Hepatocyte (in vitro differentiated cells): Measurements from ENCODE around the gene FOXO3. TPM values are rescaled to one million over a fixed set of nuclear protein-coding genes. Genes with fewer than 3 reads are reported as not detected.
"Not testable (repeated sequence)": the region's sequence is repeated elsewhere in the genome, so short reads cannot be mapped to it uniquely, and the experiment has no call there.

Experiments used
- DNase-seq: peaks from one replicate; pipeline ENCODE4 v3.0.0-alpha.2; 2016; ENCODE audit warnings: low spot score
- H2AFZ ChIP-seq: fragments of 200-600 bp; sonication (generic); 2 replicates; pipeline ENCODE4 v1.6.0; 2016; ENCODE audit warnings: antibody characterized with exemption, mild to moderate bottlenecking
- H3K27ac ChIP-seq: fragments of 200-600 bp; sonication (generic); 2 replicates; pipeline ENCODE4 v1.5.1; 2016; ENCODE audit warnings: mild to moderate bottlenecking
- H3K27me3 ChIP-seq: fragments of 200-600 bp; sonication (generic); 2 replicates; pipeline ENCODE4 v1.6.1; 2016
- H3K36me3 ChIP-seq: fragments of 200-600 bp; sonication (generic); replicated peaks from 2 replicates; pipeline ENCODE4 v1.5.1; 2016; ENCODE audit warnings: low read depth; ENCODE audit not compliant: insufficient read depth
- H3K4me1 ChIP-seq: fragments of 200-600 bp; sonication (generic); 2 replicates; pipeline ENCODE4 v1.5.1; 2016; ENCODE audit warnings: mild to moderate bottlenecking, moderate library complexity; ENCODE audit not compliant: insufficient read depth
- H3K4me2 ChIP-seq: fragments of 200-600 bp; sonication (generic); 2 replicates; pipeline ENCODE4 v1.6.0; 2016
- H3K4me3 ChIP-seq: fragments of 200-600 bp; sonication (generic); 2 replicates; pipeline ENCODE4 v1.5.1; 2016; ENCODE audit warnings: mild to moderate bottlenecking
- H3K79me2 ChIP-seq: fragments of 200-600 bp; sonication (generic); 2 replicates; pipeline ENCODE4 v1.6.0; 2017; ENCODE audit warnings: mild to moderate bottlenecking
- H3K9me2 ChIP-seq: fragments of 200-600 bp; sonication (generic); replicated peaks from 2 replicates; pipeline ENCODE4 v1.6.0; 2017; ENCODE audit warnings: mild to moderate bottlenecking; ENCODE audit not compliant: insufficient read depth
- H3K9me3 ChIP-seq: fragments of 200-600 bp; sonication (generic); 2 replicates; pipeline ENCODE4 v1.5.1; 2016; ENCODE audit warnings: low read depth, mild to moderate bottlenecking
- H4K20me1 ChIP-seq: fragments of 200-600 bp; sonication (generic); 2 replicates; pipeline ENCODE4 v1.6.0; 2016; ENCODE audit warnings: mild to moderate bottlenecking; ENCODE audit not compliant: insufficient read depth, poor library complexity, severe bottlenecking
- EZH2 ChIP-seq: fragments of 200-600 bp; sonication (generic); IDR thresholded peaks from 2 replicates; pipeline ENCODE4 v1.6.1; 2016; ENCODE audit warnings: antibody characterized with exemption, mild to moderate bottlenecking, borderline replicate concordance
- EZH2phosphoT487 ChIP-seq: fragments of 200-600 bp; sonication (generic); IDR thresholded peaks from one replicate; pipeline ENCODE4 v1.6.1; 2018; ENCODE audit warnings: antibody characterized with exemption, mild to moderate bottlenecking, low read depth, moderate library complexity; ENCODE audit not compliant: unreplicated experiment, severe bottlenecking
- WGBS: methylation state at CpG from one replicate; pipeline ENCODE4 v1.1.6; 2016; ENCODE audit warnings: low lambda C conversion rate; ENCODE audit errors: missing lambda C conversion rate; 5-methylcytosine and 5-hydroxymethylcytosine counted together
- polyA plus RNA-seq: library from polyadenylated mRNA; unstranded; fragments of >200 nt; fragmentation: Nextera tagmentation; extraction: Ambion mirVana; gene quantifications from 2 replicates; pipeline ENCODE4 v1.2.1, GENCODE V29; 2016
- total RNA-seq: library from RNA; depleted of rRNA; stranded (reverse); fragments of >200 nt; gene quantifications from 2 replicates; pipeline ENCODE4 v1.2.3, GENCODE V29; 2014
- TF ChIP-seq, protein P1 (sequence below): fragments of 200-600 bp; sonication (generic); IDR thresholded peaks from 2 replicates; pipeline ENCODE4 v1.5.1; 2016; ENCODE audit warnings: antibody characterized with exemption, mild to moderate bottlenecking; ENCODE audit not compliant: poor library complexity

The FOXO3 gene
- total and polyA plus RNA-seq, 2 experiments from 2014 or later = 44.6 to 54.9 TPM

GRCh38 chr6:108559097-108559883 lies 1.4 kb upstream of the FOXO3 start:
- peak overlapping the region; percentile 94 for H3K4me3 ChIP-seq
- WGBS = under 1% methylated on average over 47 of the region's 84 CpGs
- peaks cover 23% of the 10 kb centered on the region for H3K4me1 ChIP-seq
- TF ChIP-seq, protein P1, sequence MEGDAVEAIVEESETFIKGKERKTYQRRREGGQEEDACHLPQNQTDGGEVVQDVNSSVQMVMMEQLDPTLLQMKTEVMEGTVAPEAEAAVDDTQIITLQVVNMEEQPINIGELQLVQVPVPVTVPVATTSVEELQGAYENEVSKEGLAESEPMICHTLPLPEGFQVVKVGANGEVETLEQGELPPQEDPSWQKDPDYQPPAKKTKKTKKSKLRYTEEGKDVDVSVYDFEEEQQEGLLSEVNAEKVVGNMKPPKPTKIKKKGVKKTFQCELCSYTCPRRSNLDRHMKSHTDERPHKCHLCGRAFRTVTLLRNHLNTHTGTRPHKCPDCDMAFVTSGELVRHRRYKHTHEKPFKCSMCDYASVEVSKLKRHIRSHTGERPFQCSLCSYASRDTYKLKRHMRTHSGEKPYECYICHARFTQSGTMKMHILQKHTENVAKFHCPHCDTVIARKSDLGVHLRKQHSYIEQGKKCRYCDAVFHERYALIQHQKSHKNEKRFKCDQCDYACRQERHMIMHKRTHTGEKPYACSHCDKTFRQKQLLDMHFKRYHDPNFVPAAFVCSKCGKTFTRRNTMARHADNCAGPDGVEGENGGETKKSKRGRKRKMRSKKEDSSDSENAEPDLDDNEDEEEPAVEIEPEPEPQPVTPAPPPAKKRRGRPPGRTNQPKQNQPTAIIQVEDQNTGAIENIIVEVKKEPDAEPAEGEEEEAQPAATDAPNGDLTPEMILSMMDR = no peak
- no peak for TF ChIP-seq EZH2
- TF ChIP-seq EZH2phosphoT487 = no peak
- H3K4me2 ChIP-seq = peak overlapping the region; percentile 89
- peaks cover 27% of the 10 kb centered on the region for H3K79me2 ChIP-seq
- H4K20me1 ChIP-seq = peaks cover 25% of the 10 kb centered on the region
- H3K27me3 ChIP-seq = no peaks in the 10 kb centered on the region
- peak; percentile 95 for DNase-seq
- no peaks in the 10 kb centered on the region for H3K9me2 ChIP-seq
- H3K36me3 ChIP-seq = no peaks in the 10 kb centered on the region
- no peaks in the 10 kb centered on the region for H3K9me3 ChIP-seq
- H3K27ac ChIP-seq = peak overlapping the region; percentile 99
- peak overlapping the region; percentile 78 for H2AFZ ChIP-seq

DNA sequence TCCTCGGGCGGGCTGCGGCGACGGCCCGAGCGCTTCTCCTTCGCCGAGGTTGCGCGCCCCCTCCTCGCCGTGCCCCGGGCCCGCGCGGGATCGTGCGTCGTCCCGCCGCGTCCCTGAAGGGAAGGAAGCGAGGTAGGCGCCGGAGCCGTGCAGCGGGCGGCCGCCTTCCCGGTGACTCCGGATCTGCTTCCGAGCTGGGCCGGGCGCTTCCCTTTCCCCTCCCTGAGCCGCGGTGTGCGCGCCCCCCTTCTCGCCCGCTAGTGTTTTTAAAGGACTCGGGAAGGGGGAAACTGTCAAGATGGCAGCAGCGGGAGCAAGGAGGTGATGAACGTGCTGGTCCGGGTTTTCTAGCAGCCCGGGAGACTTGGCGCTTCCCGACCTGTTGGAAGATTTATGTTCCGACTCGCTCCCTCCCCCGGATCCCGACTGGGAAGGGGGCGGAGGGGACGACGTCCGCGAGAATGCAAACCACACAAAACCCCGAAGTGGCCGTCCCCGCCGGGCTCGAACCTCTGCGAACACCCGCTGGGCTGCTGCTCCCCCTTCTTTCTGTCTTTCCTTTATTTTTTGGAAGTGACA lies 744 bp upstream of the FOXO3 start:
- Histone ChIP-seq H3K27me3 (no peaks in the 10 kb centered on the region), H3K36me3 (no peaks in the 10 kb centered on the region), H3K9me3 (no peaks in the 10 kb centered on the region), H3K9me2 (no peaks in the 10 kb centered on the region), H3K4me3 (peak overlapping the region; percentile 94), H3K27ac (peak overlapping the region; percentile 99), H3K4me1 (peaks cover 27% of the 10 kb centered on the region), H3K4me2 (peak overlapping the region; percentile 89), H2AFZ (peak overlapping the region; percentile 73), H4K20me1 (peaks cover 32% of the 10 kb centered on the region), H3K79me2 (peaks cover 33% of the 10 kb centered on the region)
- peak; percentile 81 for DNase-seq
- WGBS = 3% methylated on average over 42 of the region's 64 CpGs
- TF ChIP-seq EZH2 (no peak), EZH2phosphoT487 (no peak)
- TF ChIP-seq, protein P1 = no peak

DNA sequence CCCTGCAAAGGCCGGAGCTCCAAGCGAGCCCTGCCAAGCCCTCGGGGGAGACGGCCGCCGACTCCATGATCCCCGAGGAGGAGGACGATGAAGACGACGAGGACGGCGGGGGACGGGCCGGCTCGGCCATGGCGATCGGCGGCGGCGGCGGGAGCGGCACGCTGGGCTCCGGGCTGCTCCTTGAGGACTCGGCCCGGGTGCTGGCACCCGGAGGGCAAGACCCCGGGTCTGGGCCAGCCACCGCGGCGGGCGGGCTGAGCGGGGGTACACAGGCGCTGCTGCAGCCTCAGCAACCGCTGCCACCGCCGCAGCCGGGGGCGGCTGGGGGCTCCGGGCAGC lies 561 bp downstream of the FOXO3 start:
- not testable (repeated sequence) for DNase-seq

DNA sequence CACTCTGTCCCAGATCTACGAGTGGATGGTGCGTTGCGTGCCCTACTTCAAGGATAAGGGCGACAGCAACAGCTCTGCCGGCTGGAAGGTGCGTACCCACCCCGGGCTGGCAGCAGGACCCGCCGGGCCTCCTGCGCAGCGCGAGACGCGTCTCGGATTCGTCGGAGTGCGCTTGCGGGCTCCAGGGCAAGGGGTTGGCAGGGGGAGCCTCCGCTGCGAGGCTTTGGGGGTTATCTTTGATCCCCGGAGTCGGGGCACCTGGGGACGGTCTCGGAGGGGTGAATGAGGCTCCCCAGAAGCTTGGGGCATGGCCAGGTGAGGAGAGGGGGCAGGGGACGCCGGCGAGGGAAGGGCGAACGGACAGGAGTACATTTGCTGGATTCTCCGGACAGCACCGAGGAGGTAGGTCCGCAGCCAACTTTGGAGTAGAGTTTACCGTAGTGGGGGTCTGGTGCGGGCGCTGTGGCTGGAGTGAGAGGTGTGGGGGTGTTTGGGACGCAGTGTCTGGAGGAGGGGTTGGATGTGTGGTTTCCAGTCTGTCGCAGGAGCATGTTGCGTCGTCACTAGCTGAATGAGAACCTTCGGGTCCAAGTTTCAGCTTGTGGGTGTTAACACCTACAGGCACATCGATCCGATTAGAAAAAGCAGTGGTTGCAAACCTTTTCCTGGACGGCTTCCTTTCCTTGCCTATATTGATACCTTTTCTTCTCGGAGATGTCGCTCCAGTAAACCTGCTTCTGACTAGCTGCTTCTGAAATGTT lies 1.2 kb downstream of the FOXO3 start:
- WGBS = 3% methylated on average over 42 of the region's 46 CpGs
- Histone ChIP-seq H3K9me2 (no peaks in the 10 kb centered on the region), H2AFZ (no peak overlapping the region), H3K4me3 (peak overlapping the region; percentile 75), H3K27me3 (no peaks in the 10 kb centered on the region), H3K36me3 (no peaks in the 10 kb centered on the region), H3K4me1 (peaks cover 31% of the 10 kb centered on the region), H3K4me2 (peak overlapping the region; percentile 89), H3K9me3 (no peaks in the 10 kb centered on the region), H3K27ac (peak overlapping the region; percentile 90), H4K20me1 (peaks cover 51% of the 10 kb centered on the region), H3K79me2 (peaks cover 52% of the 10 kb centered on the region)
- DNase-seq = peak; percentile 53
- TF ChIP-seq EZH2phosphoT487 (no peak), EZH2 (no peak)
- TF ChIP-seq, protein P1 = no peak

More for the DNA sequence above, 561 bp downstream of the FOXO3 start:
- Histone ChIP-seq H3K79me2 (peaks cover 45% of the 10 kb centered on the region), H4K20me1 (peaks cover 44% of the 10 kb centered on the region), H3K4me3 (peak overlapping the region; percentile 75), H3K4me2 (peak overlapping the region; percentile 89), H3K27ac (peak overlapping the region; percentile 99), H3K4me1 (peaks cover 35% of the 10 kb centered on the region)
- H3K36me3 ChIP-seq, H2AFZ ChIP-seq, H3K9me2 ChIP-seq, H3K9me3 ChIP-seq, H3K27me3 ChIP-seq: not testable (repeated sequence)
- WGBS = 2% methylated on average over 10 of the region's 40 CpGs
